Activated naive CD4-positive, alpha-beta T cell treated with anti-CD3 and anti-CD28 coated beads, Interleukin-2, amount 10 ng/mL, durations not matched to agents 7 days and 5 days (primary cell): ENCODE results near the gene STK4.

Experiments
- CTCF ChIA-PET: fragments of 350-600 bp; sonication (Branson Sonifier 250); formaldehyde crosslinking; loops from one replicate; lab custom pipeline; 2021; ENCODE audit warnings: antibody characterized with exemption; lab: Charles Lee
- DNase-seq: peaks from one replicate; pipeline ENCODE4 v3.0.0-alpha.2; 2020
- H3K27ac Mint-ChIP-seq: one replicate; pipeline ENCODE4 v1.8.0; 2021; ENCODE audit warnings: mild to moderate bottlenecking, moderate library complexity, mixed read lengths
- H3K27me3 Mint-ChIP-seq: one replicate; pipeline ENCODE4 v1.8.0; 2021; ENCODE audit warnings: mild to moderate bottlenecking, mixed read lengths
- H3K36me3 Mint-ChIP-seq: one replicate; pipeline ENCODE4 v1.8.0; 2021; ENCODE audit warnings: mixed read lengths
- H3K4me1 Mint-ChIP-seq: one replicate; pipeline ENCODE4 v1.8.0; 2021; ENCODE audit warnings: mixed read lengths
- H3K4me3 Mint-ChIP-seq: one replicate; pipeline ENCODE4 v1.8.0; 2021; ENCODE audit warnings: mild to moderate bottlenecking, moderate library complexity, mixed read lengths
- H3K9me3 Mint-ChIP-seq: one replicate; pipeline ENCODE4 v1.8.0; 2021; ENCODE audit warnings: mixed read lengths

Gene STK4

GRCh38 chr20:45115829-45116228 lies 149.5 kb downstream of the STK4 start:
- peaks cover 41% of the 10 kb centered on the region for H3K27me3 Mint-ChIP-seq
- no peaks in the 10 kb centered on the region for H3K9me3 Mint-ChIP-seq
- no peak for DNase-seq
- CTCF ChIA-PET = interaction anchor here (2.0 kb wide), 1 partner anchor 19 kb away, joined by 8 read pairs; no protein-coding TSS in a partner anchor
- no peaks in the 10 kb centered on the region for H3K36me3 Mint-ChIP-seq
- H3K27ac Mint-ChIP-seq = no peak overlapping the region
- H3K4me1 Mint-ChIP-seq = no peaks in the 10 kb centered on the region
- H3K4me3 Mint-ChIP-seq = no peak overlapping the region

GRCh38 chr20:45117581-45117980 lies 151.3 kb downstream of the STK4 start:
- Mint-ChIP-seq H3K9me3 (no peaks in the 10 kb centered on the region), H3K27ac (no peak overlapping the region), H3K4me1 (no peaks in the 10 kb centered on the region), H3K27me3 (peaks cover 33% of the 10 kb centered on the region), H3K36me3 (no peaks in the 10 kb centered on the region), H3K4me3 (no peak overlapping the region)
- DNase-seq = no peak
- CTCF ChIA-PET = no interaction called here

GRCh38 chr20:45118028-45118427 lies 151.7 kb downstream of the STK4 start:
- CTCF ChIA-PET = no interaction called here
- peaks cover 33% of the 10 kb centered on the region for H3K27me3 Mint-ChIP-seq
- no peaks in the 10 kb centered on the region for H3K4me1 Mint-ChIP-seq
- no peak overlapping the region for H3K4me3 Mint-ChIP-seq
- no peaks in the 10 kb centered on the region for H3K36me3 Mint-ChIP-seq
- H3K27ac Mint-ChIP-seq = no peak overlapping the region
- no peak for DNase-seq
- no peaks in the 10 kb centered on the region for H3K9me3 Mint-ChIP-seq

DNA sequence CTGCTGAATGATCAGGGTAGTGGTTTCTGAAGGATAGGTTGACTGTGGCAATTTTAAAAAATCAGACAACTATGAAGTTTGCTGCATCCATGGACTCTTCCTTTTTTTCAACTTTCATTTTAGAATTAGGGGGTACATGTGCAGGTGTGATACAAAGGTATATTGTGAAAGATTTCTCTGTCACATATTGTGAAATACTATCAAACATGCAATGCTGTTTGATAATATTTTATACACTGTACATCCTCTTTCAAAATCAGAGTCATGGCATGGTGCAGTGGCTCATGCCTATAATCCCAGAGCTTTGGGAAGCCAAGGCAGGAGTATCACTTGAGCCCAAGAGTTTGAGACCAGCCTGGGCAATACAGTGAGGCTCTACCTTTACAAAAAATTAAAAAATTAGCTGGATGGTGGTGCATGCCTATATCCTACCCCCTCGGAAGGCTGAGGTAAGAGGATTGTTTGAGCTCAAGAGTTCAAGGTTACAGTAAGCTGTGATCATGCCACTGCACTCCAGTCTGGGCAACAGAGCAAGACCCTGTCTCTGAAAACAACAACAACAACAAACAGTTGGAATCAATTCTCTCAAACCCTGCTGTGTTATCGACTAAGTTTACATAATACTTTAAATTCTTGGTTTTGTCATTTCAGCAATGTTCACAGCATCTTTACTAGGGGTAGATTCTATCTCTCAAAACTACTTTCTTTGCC lies 153.4 kb downstream of the STK4 start:
- no peaks in the 10 kb centered on the region for H3K9me3 Mint-ChIP-seq
- no peaks in the 10 kb centered on the region for H3K36me3 Mint-ChIP-seq
- H3K4me1 Mint-ChIP-seq = no peaks in the 10 kb centered on the region

GRCh38 chr20:45121388-45121787 lies 155.1 kb downstream of the STK4 start:
- CTCF ChIA-PET = interaction anchor here (1.0 to 1.1 kb wide), 2 partner anchors 17 to 77 kb away, joined by 3 read pairs; no protein-coding TSS in a partner anchor
- H3K4me3 Mint-ChIP-seq = no peak overlapping the region
- no peak for DNase-seq
- H3K27ac Mint-ChIP-seq = no peak overlapping the region
- no peaks in the 10 kb centered on the region for H3K36me3 Mint-ChIP-seq
- H3K4me1 Mint-ChIP-seq = no peaks in the 10 kb centered on the region
- H3K27me3 Mint-ChIP-seq = peaks cover 36% of the 10 kb centered on the region
- H3K9me3 Mint-ChIP-seq = no peaks in the 10 kb centered on the region

More for the DNA sequence above, 153.4 kb downstream of the STK4 start:
- no peak for DNase-seq
- no peak overlapping the region for H3K27ac Mint-ChIP-seq
- H3K4me3 Mint-ChIP-seq = no peak overlapping the region
- CTCF ChIA-PET = no interaction called here
- peaks cover 40% of the 10 kb centered on the region for H3K27me3 Mint-ChIP-seq

DNA sequence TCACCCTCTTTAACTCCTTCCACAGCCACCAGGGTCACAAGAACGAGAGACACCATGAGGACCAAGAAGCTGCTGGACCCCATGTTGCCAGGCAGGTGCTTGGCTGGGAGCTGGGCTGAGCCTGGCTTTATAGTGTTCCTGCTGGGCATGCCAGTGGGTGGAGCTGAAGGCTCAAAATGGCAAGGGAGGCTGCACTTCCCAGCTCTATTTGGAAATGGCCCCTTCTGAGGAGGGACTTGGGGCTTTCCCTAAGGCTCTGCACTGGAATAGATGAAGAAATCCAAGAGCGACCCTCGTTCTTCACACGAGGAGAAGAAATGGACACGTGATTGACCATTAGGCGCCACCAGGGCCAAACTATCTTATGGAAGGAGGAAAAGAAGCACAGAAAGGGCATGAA lies 158.1 kb downstream of the STK4 start, which contains the start of gene WFDC12:
WFDC12 (minus strand) TSS at position 101 of the 400 bp plus-strand sequence; CDS start at position 83, 18 bp downstream.
- CTCF ChIA-PET = no interaction called here
- no peaks in the 10 kb centered on the region for H3K36me3 Mint-ChIP-seq
- DNase-seq = no peak
- no peak within 1 kb of the TSS for H3K27ac Mint-ChIP-seq
- H3K4me1 Mint-ChIP-seq = no peaks in the 10 kb centered on the region
- no peak within 1 kb of the TSS for H3K4me3 Mint-ChIP-seq
- peaks cover 32% of the 10 kb centered on the region for H3K27me3 Mint-ChIP-seq
- H3K9me3 Mint-ChIP-seq = no peaks in the 10 kb centered on the region

GRCh38 chr20:45128099-45128498 lies 161.8 kb downstream of the STK4 start:
- CTCF ChIA-PET = no interaction called here
- H3K4me1 Mint-ChIP-seq = no peaks in the 10 kb centered on the region

More at GRCh38 chr20:45128099-45128498, 161.8 kb downstream of the STK4 start:
- DNase-seq = no peak
- H3K27ac Mint-ChIP-seq = no peak overlapping the region
- peaks cover 33% of the 10 kb centered on the region for H3K27me3 Mint-ChIP-seq
- no peak overlapping the region for H3K4me3 Mint-ChIP-seq
- no peaks in the 10 kb centered on the region for H3K9me3 Mint-ChIP-seq
- H3K36me3 Mint-ChIP-seq = no peaks in the 10 kb centered on the region
